ENCODE measurements around the gene WASHC2A.
"Not testable (repeated sequence)": the region's sequence is repeated elsewhere in the genome, so short reads cannot be mapped to it uniquely, and the experiment has no call there.

DNA sequence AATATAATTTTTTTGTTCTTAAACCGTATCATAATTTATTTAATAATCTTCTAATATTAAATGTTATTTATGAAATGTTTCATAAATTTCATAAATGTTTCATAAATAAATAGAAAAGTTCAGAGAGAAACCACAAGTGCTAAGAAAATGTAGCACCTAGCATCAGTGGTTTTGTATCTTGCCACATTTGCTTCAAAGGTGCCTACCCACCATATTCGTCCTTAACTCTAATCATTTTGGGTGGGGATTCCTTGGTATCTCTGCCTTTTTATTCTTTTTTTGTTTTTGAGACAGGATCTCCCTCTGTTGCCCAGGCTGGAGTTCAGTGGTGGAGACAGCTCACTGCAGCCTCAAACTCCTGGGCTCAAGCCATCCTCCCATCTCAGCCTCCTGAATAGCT lies 7.4 kb downstream of the WASHC2A start:
- TF ChIP-seq, protein P1, sequence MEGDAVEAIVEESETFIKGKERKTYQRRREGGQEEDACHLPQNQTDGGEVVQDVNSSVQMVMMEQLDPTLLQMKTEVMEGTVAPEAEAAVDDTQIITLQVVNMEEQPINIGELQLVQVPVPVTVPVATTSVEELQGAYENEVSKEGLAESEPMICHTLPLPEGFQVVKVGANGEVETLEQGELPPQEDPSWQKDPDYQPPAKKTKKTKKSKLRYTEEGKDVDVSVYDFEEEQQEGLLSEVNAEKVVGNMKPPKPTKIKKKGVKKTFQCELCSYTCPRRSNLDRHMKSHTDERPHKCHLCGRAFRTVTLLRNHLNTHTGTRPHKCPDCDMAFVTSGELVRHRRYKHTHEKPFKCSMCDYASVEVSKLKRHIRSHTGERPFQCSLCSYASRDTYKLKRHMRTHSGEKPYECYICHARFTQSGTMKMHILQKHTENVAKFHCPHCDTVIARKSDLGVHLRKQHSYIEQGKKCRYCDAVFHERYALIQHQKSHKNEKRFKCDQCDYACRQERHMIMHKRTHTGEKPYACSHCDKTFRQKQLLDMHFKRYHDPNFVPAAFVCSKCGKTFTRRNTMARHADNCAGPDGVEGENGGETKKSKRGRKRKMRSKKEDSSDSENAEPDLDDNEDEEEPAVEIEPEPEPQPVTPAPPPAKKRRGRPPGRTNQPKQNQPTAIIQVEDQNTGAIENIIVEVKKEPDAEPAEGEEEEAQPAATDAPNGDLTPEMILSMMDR (conservative IDR thresholded peaks at IDR 0.05 in 1 of 2, IDR thresholded peaks at IDR 0.05 in 1 of 2; ENCODE audit: extremely low read depth in 1 of 2, insufficient read depth in 1 of 2, low read depth in 1 of 2, low read length in 2 of 2): not testable (repeated sequence)
- not testable (repeated sequence) for TF ChIP-seq EZH2 (IDR thresholded peaks at IDR 0.05; ENCODE audit: borderline replicate concordance, low read length)

Measured in mammary epithelial cell (primary cell).